Hindlimb muscle (tissue), 1 donor: ENCODE data around the gene PLEKHO2. TPM values are rescaled to one million over a fixed set of nuclear protein-coding genes. Genes with fewer than 3 reads are reported as not detected.

Experiments used
- DNase-seq: peaks from one replicate; pipeline ENCODE4 v3.0.0-alpha.2; 2013
- polyA plus RNA-seq: library from polyadenylated mRNA; unstranded; fragments of 120-200 nt; gene quantifications from one replicate; pipeline ENCODE4 v1.2.1, GENCODE V29; 2013; ENCODE audit not compliant: insufficient read length

The PLEKHO2 gene
- polyA plus RNA-seq, 1 donor, result 16.7 TPM

DNA sequence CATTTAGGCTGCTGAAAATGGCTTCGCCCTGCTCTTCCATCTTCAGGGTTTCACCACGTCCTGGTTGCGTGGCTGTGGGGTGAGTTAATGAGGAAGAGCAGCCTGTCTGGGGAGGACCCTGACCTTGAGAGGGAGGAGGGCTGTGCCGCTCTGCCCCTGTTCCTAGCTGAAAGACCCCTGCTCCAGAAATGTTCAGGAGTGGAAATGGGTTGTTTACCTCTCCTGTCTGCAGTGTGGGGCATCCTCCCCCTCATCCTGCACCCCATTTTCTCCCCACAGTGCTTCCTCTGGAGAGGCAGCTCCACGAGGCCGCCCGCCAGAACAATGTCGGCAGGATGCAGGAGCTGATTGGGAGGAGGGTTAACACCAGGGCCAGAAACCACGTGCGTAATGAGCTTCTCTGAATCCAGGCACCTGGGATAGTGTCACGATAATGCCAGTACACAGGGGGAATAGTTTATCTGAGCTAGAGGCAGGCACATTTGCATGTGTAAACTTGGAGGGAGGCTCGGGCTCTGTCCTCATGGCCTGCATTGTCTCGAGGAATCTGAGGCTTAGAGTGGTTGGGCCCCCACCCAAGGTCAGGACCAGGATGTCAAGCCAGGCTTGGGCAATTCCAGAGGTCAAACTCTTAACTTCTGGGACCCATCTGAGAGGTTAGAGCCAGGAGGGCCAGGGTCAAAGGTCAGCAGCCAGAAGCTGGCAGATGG is 74.0 kb downstream of the PLEKHO2 start:
- DNase-seq, result no peak

GRCh38 chr15:64916365-64916764 is 74.7 kb downstream of the PLEKHO2 start:
- no peak for DNase-seq

GRCh38 chr15:64917211-64917610 is 75.5 kb downstream of the PLEKHO2 start:
- DNase-seq, result no peak

Other genes with a start within 250 kb of the PLEKHO2 start
- gene RBPMS2, start 66.3 kb upstream of the PLEKHO2 start, polyA plus RNA-seq, result 4.4 TPM
- 8.6 TPM for gene PIF1, start 16.3 kb upstream of the PLEKHO2 start, polyA plus RNA-seq
- 6.1 TPM for gene ANKDD1A, start 70.0 kb downstream of the PLEKHO2 start, polyA plus RNA-seq
- gene SPG21, start 148.0 kb downstream of the PLEKHO2 start, polyA plus RNA-seq, result 75.3 TPM
- 10.3 TPM for gene MTFMT, start 187.7 kb downstream of the PLEKHO2 start, polyA plus RNA-seq
- 2.4 TPM for gene SLC51B, start 203.5 kb downstream of the PLEKHO2 start, polyA plus RNA-seq
- 14.1 TPM for gene RASL12, start 226.1 kb downstream of the PLEKHO2 start, polyA plus RNA-seq
- 1.7 TPM for gene KBTBD13, start 234.8 kb downstream of the PLEKHO2 start, polyA plus RNA-seq